HepG2 (cell line): ENCODE measurements around the gene CADM4. TPM values are rescaled to one million over a fixed set of nuclear protein-coding genes. Genes with fewer than 3 reads are reported as not detected.

Experiments used
- BRD4 ChIP-seq: sonication (generic); formaldehyde crosslinking; IDR thresholded peaks from 2 replicates; pipeline ENCODE4 v1.4.0; 2020; ENCODE audit warnings: missing genetic modification reagents
- CREM ChIP-seq, 2 experiments: sonication (generic) in 1 of 2; formaldehyde crosslinking in 1 of 2; IDR thresholded peaks; 2 replicates each; pipeline versions ENCODE4 v1.4.0 to v1.6.1; 2016 to 2020; ENCODE audit warnings: antibody characterized with exemption in 1 of 2, mild to moderate bottlenecking in 1 of 2, missing genetic modification reagents in 1 of 2
- EP300 ChIP-seq, 3 experiments: sonication (generic) in 1 of 3; formaldehyde crosslinking in 1 of 3; IDR thresholded peaks; 2 replicates each; pipeline versions ENCODE4 v1.5.1 to v1.6.1; 2011 to 2020; ENCODE audit warnings: low read depth in 2 of 3, low read length in 2 of 3, borderline replicate concordance in 1 of 3, improper control_type of control experiment in 1 of 3, mild to moderate bottlenecking in 1 of 3, missing genetic modification reagents in 1 of 3, moderate library complexity in 1 of 3
- FLYWCH1 ChIP-seq: sonication (generic); formaldehyde crosslinking; IDR thresholded peaks from 2 replicates; pipeline ENCODE4 v1.8.1; 2023; ENCODE audit warnings: mild to moderate bottlenecking, missing genetic modification reagents
- HCFC1 ChIP-seq: fragments of 150-350 bp; IDR thresholded peaks from 2 replicates; pipeline ENCODE4 v1.6.1; 2014; ENCODE audit warnings: low read depth, low read length
- NBN ChIP-seq: fragments of 450-650 bp; conservative IDR thresholded peaks from 2 replicates; pipeline ENCODE4 v1.6.1; 2017
- NFKB2 ChIP-seq: sonication (generic); formaldehyde crosslinking; IDR thresholded peaks from 2 replicates; pipeline ENCODE4 v1.4.0; 2020; ENCODE audit warnings: missing genetic modification reagents, borderline replicate concordance
- NFYB ChIP-seq: sonication (generic); formaldehyde crosslinking; IDR thresholded peaks from 2 replicates; pipeline ENCODE4 v1.4.0; 2020; ENCODE audit warnings: missing genetic modification reagents
- NR2F1 ChIP-seq, 2 experiments: fragments of 450-650 bp in 1 of 2; formaldehyde crosslinking in 1 of 2; IDR thresholded peaks; 2 replicates each; pipeline versions ENCODE4 v1.5.0 to v1.6.1; 2016 to 2020; ENCODE audit warnings: mild to moderate bottlenecking in 1 of 2, missing compliant biosample characterization in 1 of 2, missing genetic modification reagents in 1 of 2, moderate library complexity in 1 of 2
- PHF21A ChIP-seq: sonication (generic); formaldehyde crosslinking; IDR thresholded peaks from 2 replicates; pipeline ENCODE4 v1.5.0; 2020; ENCODE audit warnings: mild to moderate bottlenecking, missing genetic modification reagents
- POLR2A ChIP-seq, 2 experiments: IDR thresholded peaks; 2 replicates each; pipeline ENCODE4 v1.6.1; 2011; ENCODE audit warnings: low read depth in 2 of 2, low read length in 2 of 2, mild to moderate bottlenecking in 1 of 2, moderate library complexity in 1 of 2; ENCODE audit not compliant: insufficient read depth in 1 of 2
- RFX5 ChIP-seq: IDR thresholded peaks from 2 replicates; pipeline ENCODE4 v1.6.1; 2011; ENCODE audit warnings: low read depth, low read length, improper control_type of control experiment
- TAF1 ChIP-seq: sonication (generic); formaldehyde crosslinking; IDR thresholded peaks from 2 replicates; pipeline ENCODE4 v1.4.0; 2020; ENCODE audit warnings: missing genetic modification reagents
- TBX3 ChIP-seq: fragments of 450-650 bp; IDR thresholded peaks from 2 replicates; pipeline ENCODE4 v1.6.1; 2017; ENCODE audit warnings: antibody characterized with exemption, mild to moderate bottlenecking, inconsistent platforms, borderline replicate concordance
- TEAD3 ChIP-seq: optimal IDR thresholded peaks from 2 replicates; pipeline ENCODE3; 2016; ENCODE audit warnings: borderline replicate concordance
- YEATS2 ChIP-seq: sonication (generic); formaldehyde crosslinking; IDR thresholded peaks from 2 replicates; pipeline ENCODE4 v1.4.0; 2020; ENCODE audit warnings: missing genetic modification reagents, borderline replicate concordance
- YY1 ChIP-seq: IDR thresholded peaks from 2 replicates; pipeline ENCODE4 v1.6.1; 2011; ENCODE audit warnings: low read length, low read depth, moderate library complexity, mild to moderate bottlenecking; ENCODE audit not compliant: insufficient read depth, insufficient replicate concordance
- ZMYM4 ChIP-seq: sonication (generic); formaldehyde crosslinking; IDR thresholded peaks from 2 replicates; pipeline ENCODE4 v1.8.1; 2023; ENCODE audit warnings: mild to moderate bottlenecking, missing genetic modification reagents
- ZNF224 ChIP-seq: sonication (generic); formaldehyde crosslinking; IDR thresholded peaks from 2 replicates; pipeline ENCODE4 v1.5.0; 2020; ENCODE audit warnings: mild to moderate bottlenecking, missing genetic modification reagents
- ZNF335 ChIP-seq: sonication (generic); formaldehyde crosslinking; IDR thresholded peaks from 2 replicates; pipeline ENCODE4 v1.4.0; 2020; ENCODE audit warnings: missing genetic modification reagents
- ZNF460 ChIP-seq: sonication (generic); formaldehyde crosslinking; IDR thresholded peaks from 2 replicates; pipeline ENCODE4 v1.5.1; 2020; ENCODE audit warnings: missing genetic modification reagents, mild to moderate bottlenecking, borderline replicate concordance
- polyA plus RNA-seq, 8 experiments: library from polyadenylated mRNA; depleted of rRNA in 3 of 8; stranded (reverse) in 7 of 8; unstranded in 1 of 8; fragments of >200 nt; fragmentation: Illumina TruSeq in 4 of 8; extraction: Trizol in 4 of 8; gene quantifications; 2 replicates each; pipeline versions ENCODE4 v1.2.1 to v1.2.3, GENCODE V29; 2011 to 2016; ENCODE audit warnings: low read depth in 4 of 8, missing spikeins in 1 of 8, mixed read lengths in 1 of 8; ENCODE audit not compliant: insufficient read depth in 1 of 8
- total RNA-seq, 5 experiments: library from RNA; depleted of rRNA; stranded (reverse); fragments of >200 nt; fragmentation: Illumina TruSeq; extraction: Trizol; gene quantifications; 2 replicates each; pipeline ENCODE4 v1.2.3, GENCODE V29; 2016; ENCODE audit warnings: low read depth in 1 of 5
- TF ChIP-seq, protein P1 (sequence below): sonication (generic); formaldehyde crosslinking; IDR thresholded peaks from 2 replicates; pipeline ENCODE4 v1.8.0; 2022; ENCODE audit warnings: low read depth, missing genetic modification reagents
- TF ChIP-seq, protein P2 (sequence below): sonication (generic); formaldehyde crosslinking; IDR thresholded peaks from 2 replicates; pipeline ENCODE4 v1.8.1; 2022; ENCODE audit warnings: mild to moderate bottlenecking, missing genetic modification reagents
- TF ChIP-seq, protein P3 (sequence below): sonication (generic); formaldehyde crosslinking; IDR thresholded peaks from 2 replicates; pipeline ENCODE4 v1.5.0; 2020; ENCODE audit warnings: missing genetic modification reagents
- TF ChIP-seq, protein P4 (sequence below): sonication (generic); formaldehyde crosslinking; IDR thresholded peaks from 2 replicates; pipeline ENCODE4 v1.9.0; 2022; ENCODE audit warnings: low read depth, missing genetic modification reagents

CADM4 gene
- total and polyA plus RNA-seq, 2 of the 13 experiments (the other 11 are each of a cell fraction or from before 2014, with no cell fraction given), result 8.5 to 16.0 TPM

DNA sequence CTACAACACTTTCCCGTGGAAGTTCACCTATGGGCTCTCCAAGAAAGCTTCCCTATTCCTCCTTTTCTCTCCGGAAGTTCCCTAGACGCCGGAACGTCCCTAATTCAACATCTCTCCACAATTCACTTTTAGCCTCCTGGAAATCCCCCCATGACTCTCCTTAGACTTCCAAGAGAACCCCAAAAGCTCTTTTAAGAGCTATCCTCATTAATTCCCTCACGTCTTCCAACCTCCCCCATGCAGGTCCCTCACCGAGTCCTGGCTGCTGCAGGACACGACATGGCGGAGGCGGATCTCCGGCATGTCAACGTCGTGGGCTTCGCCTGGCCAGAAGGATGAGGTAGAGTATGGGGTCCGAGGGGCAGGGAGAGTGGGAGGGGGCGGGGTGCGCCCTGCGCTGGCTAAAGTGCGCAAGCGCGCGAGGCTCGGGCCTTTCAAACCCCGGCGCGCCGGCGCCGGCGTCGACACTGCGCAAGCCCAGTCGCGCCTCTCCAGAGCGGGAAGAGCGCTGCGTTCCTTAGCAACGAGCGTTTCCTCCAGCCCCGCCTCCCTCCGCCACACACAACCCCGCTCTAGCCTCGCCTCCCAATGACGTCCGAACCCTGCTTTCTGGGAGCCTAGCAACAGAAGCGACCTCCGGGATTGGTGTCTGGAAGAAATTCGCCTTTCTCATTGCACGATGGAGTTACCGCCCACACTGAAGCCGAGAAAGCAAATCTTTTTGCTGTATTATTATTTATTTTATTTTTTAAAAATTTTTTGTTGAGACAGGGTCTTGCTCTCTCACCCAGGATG is 64.3 kb downstream of the CADM4 start, which contains the start of the genes PINLYP and XRCC1 (continued):
- no peak for TF ChIP-seq TBX3
- TF ChIP-seq YY1, result peak; percentile 76
- TF ChIP-seq, protein P1, sequence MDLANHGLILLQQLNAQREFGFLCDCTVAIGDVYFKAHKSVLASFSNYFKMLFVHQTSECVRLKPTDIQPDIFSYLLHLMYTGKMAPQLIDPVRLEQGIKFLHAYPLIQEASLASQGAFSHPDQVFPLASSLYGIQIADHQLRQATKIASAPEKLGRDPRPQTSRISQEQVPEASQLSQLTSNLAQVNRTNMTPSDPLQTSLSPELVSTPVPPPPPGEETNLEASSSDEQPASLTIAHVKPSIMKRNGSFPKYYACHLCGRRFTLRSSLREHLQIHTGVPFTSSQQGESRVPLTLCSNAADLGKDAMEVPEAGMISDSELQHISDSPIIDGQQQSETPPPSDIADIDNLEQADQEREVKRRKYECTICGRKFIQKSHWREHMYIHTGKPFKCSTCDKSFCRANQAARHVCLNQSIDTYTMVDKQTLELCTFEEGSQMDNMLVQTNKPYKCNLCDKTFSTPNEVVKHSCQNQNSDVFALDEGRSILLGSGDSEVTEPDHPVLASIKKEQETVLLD, result no peak
- TF ChIP-seq, protein P2, sequence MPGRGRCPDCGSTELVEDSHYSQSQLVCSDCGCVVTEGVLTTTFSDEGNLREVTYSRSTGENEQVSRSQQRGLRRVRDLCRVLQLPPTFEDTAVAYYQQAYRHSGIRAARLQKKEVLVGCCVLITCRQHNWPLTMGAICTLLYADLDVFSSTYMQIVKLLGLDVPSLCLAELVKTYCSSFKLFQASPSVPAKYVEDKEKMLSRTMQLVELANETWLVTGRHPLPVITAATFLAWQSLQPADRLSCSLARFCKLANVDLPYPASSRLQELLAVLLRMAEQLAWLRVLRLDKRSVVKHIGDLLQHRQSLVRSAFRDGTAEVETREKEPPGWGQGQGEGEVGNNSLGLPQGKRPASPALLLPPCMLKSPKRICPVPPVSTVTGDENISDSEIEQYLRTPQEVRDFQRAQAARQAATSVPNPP (CRISPR knock-in tag), result no peak
- TF ChIP-seq ZNF460 (CRISPR knock-in tag), result no peak
- peak; percentile 42; the same call in 1 of the 2 replicates for TF ChIP-seq TAF1 (CRISPR knock-in tag)
- peak; percentile 25 for TF ChIP-seq TEAD3 (CRISPR knock-in tag)
- no peak for TF ChIP-seq PHF21A (CRISPR knock-in tag)
- TF ChIP-seq ZNF335 (CRISPR knock-in tag), result peak; percentile 99
- TF ChIP-seq ZMYM4 (CRISPR knock-in tag), result peak; percentile 31; the same call in 1 of the 2 replicates
- TF ChIP-seq, protein P3, sequence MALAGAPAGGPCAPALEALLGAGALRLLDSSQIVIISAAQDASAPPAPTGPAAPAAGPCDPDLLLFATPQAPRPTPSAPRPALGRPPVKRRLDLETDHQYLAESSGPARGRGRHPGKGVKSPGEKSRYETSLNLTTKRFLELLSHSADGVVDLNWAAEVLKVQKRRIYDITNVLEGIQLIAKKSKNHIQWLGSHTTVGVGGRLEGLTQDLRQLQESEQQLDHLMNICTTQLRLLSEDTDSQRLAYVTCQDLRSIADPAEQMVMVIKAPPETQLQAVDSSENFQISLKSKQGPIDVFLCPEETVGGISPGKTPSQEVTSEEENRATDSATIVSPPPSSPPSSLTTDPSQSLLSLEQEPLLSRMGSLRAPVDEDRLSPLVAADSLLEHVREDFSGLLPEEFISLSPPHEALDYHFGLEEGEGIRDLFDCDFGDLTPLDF (CRISPR knock-in tag), result peak; percentile 89
- TF ChIP-seq FLYWCH1 (CRISPR knock-in tag), result no peak
- TF ChIP-seq NBN, result no peak
- TF ChIP-seq NFKB2 (CRISPR knock-in tag), result no peak
- no peak for TF ChIP-seq ZNF224 (CRISPR knock-in tag)
- TF ChIP-seq EP300 (IDR thresholded peaks at IDR 0.05; ENCODE audit: low read depth in 2 of 2, low read length in 2 of 2), result 0 out of 4 replicates have a peak, but pooled peaks of 1 of the 2 experiments have one; percentile 17
- TF ChIP-seq EP300 (CRISPR knock-in tag; IDR thresholded peaks at IDR 0.05; ENCODE audit: borderline replicate concordance), result no peak
- TF ChIP-seq YEATS2 (CRISPR knock-in tag), result peak; percentile 70; the same call in 1 of the 2 replicates
- TF ChIP-seq RFX5, result peak; percentile 98
- TF ChIP-seq POLR2A (IDR thresholded peaks at IDR 0.05; ENCODE audit: insufficient read depth in 1 of 2, low read depth in 2 of 2, low read length in 2 of 2), result peak; percentile 60 to 67
- TF ChIP-seq NFYB (CRISPR knock-in tag), result peak; percentile 62
- no peak for TF ChIP-seq NR2F1 (CRISPR knock-in tag; IDR thresholded peaks at IDR 0.05)
- TF ChIP-seq HCFC1, result peak; percentile 69
- no peak for TF ChIP-seq BRD4 (CRISPR knock-in tag)
- TF ChIP-seq, protein P4, sequence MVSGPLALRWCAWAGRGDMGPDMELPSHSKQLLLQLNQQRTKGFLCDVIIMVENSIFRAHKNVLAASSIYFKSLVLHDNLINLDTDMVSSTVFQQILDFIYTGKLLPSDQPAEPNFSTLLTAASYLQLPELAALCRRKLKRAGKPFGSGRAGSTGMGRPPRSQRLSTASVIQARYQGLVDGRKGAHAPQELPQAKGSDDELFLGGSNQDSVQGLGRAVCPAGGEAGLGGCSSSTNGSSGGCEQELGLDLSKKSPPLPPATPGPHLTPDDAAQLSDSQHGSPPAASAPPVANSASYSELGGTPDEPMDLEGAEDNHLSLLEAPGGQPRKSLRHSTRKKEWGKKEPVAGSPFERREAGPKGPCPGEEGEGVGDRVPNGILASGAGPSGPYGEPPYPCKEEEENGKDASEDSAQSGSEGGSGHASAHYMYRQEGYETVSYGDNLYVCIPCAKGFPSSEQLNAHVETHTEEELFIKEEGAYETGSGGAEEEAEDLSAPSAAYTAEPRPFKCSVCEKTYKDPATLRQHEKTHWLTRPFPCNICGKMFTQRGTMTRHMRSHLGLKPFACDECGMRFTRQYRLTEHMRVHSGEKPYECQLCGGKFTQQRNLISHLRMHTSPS (CRISPR knock-in tag), result no peak
- peak; percentile 78 for TF ChIP-seq CREM (IDR thresholded peaks at IDR 0.05)
- TF ChIP-seq CREM (CRISPR knock-in tag; IDR thresholded peaks at IDR 0.05), result no peak
